Naive thymus-derived CD4-positive, alpha-beta T cell (primary cell): Measurements from ENCODE around the gene AZU1. TPM values are rescaled to one million over a fixed set of nuclear protein-coding genes. Genes with fewer than 3 reads are reported as not detected.

Source experiments
- ATAC-seq: fragments of 150-1000 bp; cut with Tn5 transposase; 2 replicates; pipeline ENCODE4 v1.10.0; 2021; ENCODE audit warnings: mild to moderate bottlenecking, moderate library complexity
- CTCF ChIA-PET: fragments of 350-600 bp; sonication (Branson Sonifier 250); formaldehyde crosslinking; loops from one replicate; lab custom pipeline; 2021; ENCODE audit warnings: antibody characterized with exemption; lab: Charles Lee
- POLR2A ChIA-PET: fragments of 350-600 bp; sonication (Branson Sonifier 250); formaldehyde crosslinking; loops from one replicate; lab custom pipeline; 2021; ENCODE audit warnings: antibody characterized with exemption, inconsistent platforms; lab: Charles Lee
- DNase-seq, 9 donors: peaks; one replicate each; pipeline versions ENCODE4 v3.0.0 to v3.0.0-alpha.2; 2020 to 2022; ENCODE audit warnings: mixed read lengths in 1 of 9
- H3K27ac ChIP-seq: one replicate; pipeline ENCODE4 v1.7.0; 2013; ENCODE audit warnings: mild to moderate bottlenecking, low read depth, low read length, moderate library complexity
- H3K27me3 ChIP-seq, 2 donors: one replicate each; pipeline ENCODE4 v1.7.0; 2013; ENCODE audit warnings: low read length in 2 of 2, mild to moderate bottlenecking in 2 of 2, moderate library complexity in 2 of 2; ENCODE audit not compliant: control insufficient read depth in 2 of 2, insufficient read depth in 2 of 2
- H3K36me3 ChIP-seq, 3 experiments: 1 replicate in 2 of 3; 2 replicates in 1 of 3; pipeline ENCODE4 v1.7.0; 2013; ENCODE audit warnings: low read length in 3 of 3, mild to moderate bottlenecking in 3 of 3, moderate library complexity in 1 of 3; ENCODE audit not compliant: insufficient read depth in 3 of 3, control insufficient read depth in 2 of 3
- H3K4me1 ChIP-seq, 2 donors: one replicate each; pipeline ENCODE4 v1.7.0; 2013; ENCODE audit warnings: low read length in 2 of 2, mild to moderate bottlenecking in 2 of 2, moderate library complexity in 1 of 2; ENCODE audit not compliant: control insufficient read depth in 2 of 2, insufficient read depth in 2 of 2
- H3K4me3 ChIP-seq: 2 replicates; pipeline ENCODE4 v1.7.0; 2013; ENCODE audit warnings: mild to moderate bottlenecking, low read length
- H3K9me3 ChIP-seq, 3 experiments: 1 replicate in 2 of 3; 2 replicates in 1 of 3; pipeline ENCODE4 v1.7.0; 2013; ENCODE audit warnings: low read length in 3 of 3; ENCODE audit not compliant: control insufficient read depth in 2 of 3
- H3K27ac Mint-ChIP-seq, 9 donors: one replicate each; pipeline ENCODE4 v1.8.0; 2020 to 2022; ENCODE audit warnings: mixed read lengths in 9 of 9, mild to moderate bottlenecking in 8 of 9, moderate library complexity in 5 of 9, inconsistent platforms in 2 of 9
- H3K27me3 Mint-ChIP-seq, 5 donors: one replicate each; pipeline ENCODE4 v1.8.0; 2021 to 2022; ENCODE audit warnings: mixed read lengths in 5 of 5, mild to moderate bottlenecking in 1 of 5
- H3K36me3 Mint-ChIP-seq, 5 donors: one replicate each; pipeline ENCODE4 v1.8.0; 2020 to 2022; ENCODE audit warnings: mixed read lengths in 5 of 5, mild to moderate bottlenecking in 3 of 5, inconsistent platforms in 1 of 5
- H3K4me1 Mint-ChIP-seq, 7 donors: one replicate each; pipeline ENCODE4 v1.8.0; 2020 to 2022; ENCODE audit warnings: mixed read lengths in 7 of 7, mild to moderate bottlenecking in 3 of 7, inconsistent platforms in 1 of 7
- H3K4me3 Mint-ChIP-seq, 10 donors: one replicate each; pipeline ENCODE4 v1.8.0; 2020 to 2022; ENCODE audit warnings: mild to moderate bottlenecking in 10 of 10, mixed read lengths in 10 of 10, moderate library complexity in 6 of 10, inconsistent platforms in 2 of 10
- H3K9me3 Mint-ChIP-seq, 11 donors: one replicate each; pipeline ENCODE4 v1.8.0; 2020 to 2022; ENCODE audit warnings: mixed read lengths in 11 of 11, mild to moderate bottlenecking in 4 of 11, inconsistent platforms in 1 of 11, moderate library complexity in 1 of 11
- intact Hi-C, 2 donors: fragments of 100-400 bp; cut with micrococcal nuclease; formaldehyde crosslinking; loops; one replicate each; pipeline ENCODE4 v1.15.1; 2023
- polyA plus RNA-seq, 2 donors: library from polyadenylated mRNA; unstranded; fragments of 300-500 nt; fragmentation: Illumina TruSeq; gene quantifications; one replicate each; pipeline ENCODE4 v1.2.3, GENCODE V29; 2021
- total RNA-seq, 6 experiments: library from RNA in 5 of 6; stranded (reverse) in 5 of 6; gene quantifications; 1 replicate in 5 of 6; 2 replicates in 1 of 6; pipeline ENCODE4 v1.2.3 and lab custom pipeline; 2021 to 2026

AZU1 gene
- total and polyA plus RNA-seq, 7 experiments from 2014 or later: 0.64 to 4.1 TPM; not detected in 5

GRCh38 chr19:800360-801029, 27.1 kb upstream of the AZU1 start:
- Mint-ChIP-seq H3K4me1 (peaks cover 34 to 55% (median 44%) of the 10 kb centered on the region in 7 donors), H3K4me3 (peak overlapping the region; percentile 73 to 93 (median 89)), H3K27me3 (peaks cover 0 to 2% (median 0%) of the 10 kb centered on the region in 5 donors), H3K9me3 (peaks cover 0 to 4% (median 0%) of the 10 kb centered on the region in 11 donors), H3K27ac (peak overlapping the region; percentile 71 to 95 (median 91)), H3K36me3 (peaks cover 0 to 22% (median 0%) of the 10 kb centered on the region in 5 donors)
- Histone ChIP-seq H3K27me3 (no peaks in the 10 kb centered on the region), H3K36me3 (peaks cover 3 to 46% (median 11%) of the 10 kb centered on the region in 3 experiments), H3K9me3 (no peaks in the 10 kb centered on the region), H3K4me3 (no peak overlapping the region), H3K27ac (peak overlapping the region; percentile 43), H3K4me1 (peaks cover 38 to 46% of the 10 kb centered on the region in 2 donors)
- intact Hi-C loops: no loop called here
- POLR2A ChIA-PET: interaction anchor here (1.4 kb wide), 2 partner anchors 59 to 469 kb away, joined by 4 to 5 read pairs; partner anchors contain the start of genes CFD and CIRBP
- CTCF ChIA-PET: no interaction called here
- no peak for ATAC-seq
- no peak for DNase-seq

GRCh38 chr19:801030-801860, 26.4 kb upstream of the AZU1 start:
- peaks cover 34 to 55% (median 44%) of the 10 kb centered on the region in 7 donors for H3K4me1 Mint-ChIP-seq
- H3K27me3 ChIP-seq: no peaks in the 10 kb centered on the region
- peaks cover 0 to 2% (median 0%) of the 10 kb centered on the region in 5 donors for H3K27me3 Mint-ChIP-seq
- H3K36me3 Mint-ChIP-seq: peaks cover 0 to 22% (median 0%) of the 10 kb centered on the region in 5 donors
- H3K36me3 ChIP-seq: peaks cover 3 to 53% (median 11%) of the 10 kb centered on the region in 3 experiments
- intact Hi-C loops: no loop called here
- ChIA-PET POLR2A (interaction anchor here (0.6 to 1.4 kb wide), 5 partner anchors 13 to 474 kb away, joined by 3 to 5 read pairs (median 4); partner anchors contain the start of genes CFD, CIRBP and FAM174C), CTCF (no interaction called here)
- H3K4me1 ChIP-seq: peaks cover 38 to 43% of the 10 kb centered on the region in 2 donors
- H3K4me3 ChIP-seq: peak overlapping the region; percentile 29
- no peaks in the 10 kb centered on the region for H3K9me3 ChIP-seq
- H3K27ac Mint-ChIP-seq: peak overlapping the region in 7 of 9 donors; percentile 42 to 90 (median 70)
- H3K27ac ChIP-seq: peak overlapping the region; percentile 53
- H3K9me3 Mint-ChIP-seq: peaks cover 0 to 4% (median 0%) of the 10 kb centered on the region in 11 donors
- H3K4me3 Mint-ChIP-seq: peak overlapping the region; percentile 52 to 90 (median 72)
- DNase-seq (no peak), ATAC-seq (no peak)

GRCh38 chr19:801861-802497, 25.7 kb upstream of the AZU1 start:
- Histone ChIP-seq H3K27me3 (no peaks in the 10 kb centered on the region), H3K4me3 (peak overlapping the region; percentile 29), H3K27ac (peak overlapping the region; percentile 53), H3K4me1 (peaks cover 38 to 41% of the 10 kb centered on the region in 2 donors), H3K36me3 (peaks cover 9 to 60% (median 18%) of the 10 kb centered on the region in 3 experiments), H3K9me3 (no peaks in the 10 kb centered on the region)
- CTCF ChIA-PET: interaction anchor here (0.6 kb wide), 2 partner anchors 248 to 689 kb away, joined by 3 to 4 read pairs; partner anchors contain the start of gene REEP6
- Mint-ChIP-seq H3K4me3 (peak overlapping the region; percentile 14 to 90 (median 72)), H3K9me3 (peaks cover 0 to 4% (median 0%) of the 10 kb centered on the region in 11 donors), H3K36me3 (peaks cover 0 to 23% (median 0%) of the 10 kb centered on the region in 5 donors), H3K27me3 (peaks cover 0 to under 1% (median 0%) of the 10 kb centered on the region in 5 donors), H3K27ac (peak overlapping the region in 8 of 9 donors; percentile 16 to 89 (median 70)), H3K4me1 (peaks cover 33 to 50% (median 39%) of the 10 kb centered on the region in 7 donors)
- intact Hi-C loops: no loop called here
- ATAC-seq: no peak
- POLR2A ChIA-PET: interaction anchor here (0.7 to 1.4 kb wide), 3 partner anchors 57 to 473 kb away, joined by 3 to 4 read pairs (median 4); partner anchors contain the start of genes CFD and FAM174C
- no peak for DNase-seq

GRCh38 chr19:802498-803098, 25.0 kb upstream of the AZU1 start:
- peaks cover 10 to 67% (median 24%) of the 10 kb centered on the region in 3 experiments for H3K36me3 ChIP-seq
- peaks cover 36 to 55% (median 44%) of the 10 kb centered on the region in 7 donors for H3K4me1 Mint-ChIP-seq
- H3K27me3 ChIP-seq: no peaks in the 10 kb centered on the region
- DNase-seq (no peak), ATAC-seq (no peak)
- no peak overlapping the region for H3K4me3 ChIP-seq
- peak overlapping the region; percentile 16 to 90 (median 40) for H3K4me3 Mint-ChIP-seq
- intact Hi-C loops: no loop called here
- H3K36me3 Mint-ChIP-seq: peaks cover 0 to 29% (median 6%) of the 10 kb centered on the region in 5 donors
- peaks cover 0 to 4% (median 0%) of the 10 kb centered on the region in 11 donors for H3K9me3 Mint-ChIP-seq
- H3K9me3 ChIP-seq: no peaks in the 10 kb centered on the region
- no peak overlapping the region for H3K27ac ChIP-seq
- peaks cover 38 to 41% of the 10 kb centered on the region in 2 donors for H3K4me1 ChIP-seq
- POLR2A ChIA-PET: no interaction called here
- CTCF ChIA-PET: interaction anchor here (0.6 kb wide), 2 partner anchors 249 to 688 kb away, joined by 3 to 4 read pairs; partner anchors contain the start of gene REEP6
- peak overlapping the region in 5 of 9 donors; percentile 46 to 78 (median 62) for H3K27ac Mint-ChIP-seq
- H3K27me3 Mint-ChIP-seq: no peaks in the 10 kb centered on the region

- Mint-ChIP-seq H3K27me3 (no peaks in the 10 kb centered on the region), H3K4me1 (peaks cover 38 to 58% (median 48%) of the 10 kb centered on the region in 7 donors), H3K36me3 (peaks cover 0 to 33% (median 10%) of the 10 kb centered on the region in 5 donors), H3K27ac (peak overlapping the region in 2 of 9 donors; percentile 77 to 82), H3K4me3 (peak overlapping the region in 1 of 10 donors; percentile 47), H3K9me3 (peaks cover 0 to 3% (median 0%) of the 10 kb centered on the region in 11 donors)
- peaks cover 38 to 41% of the 10 kb centered on the region in 2 donors for H3K4me1 ChIP-seq
- ATAC-seq: no peak
- no peaks in the 10 kb centered on the region for H3K9me3 ChIP-seq
- peaks cover 15 to 71% (median 29%) of the 10 kb centered on the region in 3 experiments for H3K36me3 ChIP-seq
- intact Hi-C loops: no loop called here
- H3K4me3 ChIP-seq: no peak overlapping the region
- ChIA-PET CTCF (no interaction called here), POLR2A (no interaction called here)
- H3K27me3 ChIP-seq: no peaks in the 10 kb centered on the region
- DNase-seq: no peak
- H3K27ac ChIP-seq: no peak overlapping the region
Measured at GRCh38 chr19:803099-803561, 24.5 kb upstream of the AZU1 start.
